GM18505 (cell line): ENCODE measurements around the gene TENM3.
"Not testable (repeated sequence)": the region's sequence is repeated elsewhere in the genome, so short reads cannot be mapped to it uniquely, and the experiment has no call there.

Source experiments
- ATAC-seq: cut with Tn5 transposase; IDR thresholded peaks from one replicate; pipeline ENCODE4 v1.9.1; 2021; ENCODE audit not compliant: unreplicated experiment
- POLR2A ChIP-seq: IDR thresholded peaks from 4 replicates; pipeline ENCODE4 v1.6.1; 2011; ENCODE audit warnings: borderline replicate concordance; ENCODE audit not compliant: insufficient read depth, insufficient read length; ENCODE audit errors: extremely low read depth

The TENM3 gene

DNA sequence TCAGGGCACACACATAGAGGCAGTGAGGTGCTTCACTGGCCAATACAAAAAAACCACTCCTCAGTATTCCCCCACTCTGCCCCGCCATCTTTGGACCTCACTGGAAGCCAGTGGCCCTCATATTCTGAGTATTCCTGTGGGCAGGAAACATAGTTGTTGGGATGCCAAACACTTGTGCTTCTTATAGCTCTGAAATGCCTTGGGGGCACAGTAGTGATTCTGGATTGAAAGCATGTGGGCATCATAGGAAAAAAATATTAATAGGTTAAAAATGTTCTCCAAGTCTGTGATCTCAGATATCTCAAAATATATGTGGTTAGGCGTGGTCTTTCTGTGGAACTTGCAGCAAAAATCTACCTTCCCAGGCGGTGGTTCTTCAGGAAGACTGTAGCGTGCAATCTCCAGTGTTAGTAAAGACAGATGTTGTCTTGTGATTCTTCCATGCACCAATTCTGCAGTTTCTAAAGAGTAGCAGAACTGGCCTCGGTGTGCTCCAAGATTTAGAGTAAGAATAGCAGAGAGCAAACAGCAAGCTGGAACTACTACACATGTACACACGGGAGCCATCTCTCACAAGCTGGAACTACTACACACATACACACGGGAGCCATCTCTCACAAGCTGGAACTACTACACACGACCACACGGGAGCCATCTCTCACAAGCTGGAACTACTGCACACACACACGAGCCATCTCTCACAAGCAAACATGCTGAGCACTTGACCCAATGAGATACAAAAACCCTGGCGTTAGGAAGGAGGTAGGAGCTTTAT, 8.0 kb upstream of the TENM3 start:
- no peak for TF ChIP-seq POLR2A
- no peak for ATAC-seq

DNA sequence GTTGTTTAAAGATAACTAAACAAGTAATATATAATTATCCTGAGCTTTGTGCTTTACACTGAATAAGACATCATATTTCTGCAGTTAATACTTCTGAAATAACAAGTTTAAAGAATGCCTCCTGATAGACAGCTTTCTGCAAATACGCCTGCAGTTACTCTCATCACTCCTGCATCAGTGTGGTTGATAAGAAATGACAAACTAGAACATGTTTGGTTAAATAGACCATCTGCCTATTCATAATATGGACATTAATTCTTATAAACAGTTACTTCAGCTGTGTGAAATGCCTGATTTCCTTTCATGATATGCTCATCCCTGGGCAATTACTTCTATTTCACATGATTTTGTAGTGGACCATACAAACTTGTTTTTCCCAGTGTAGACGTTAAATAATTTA, 7.0 kb upstream of the TENM3 start:
- no peak for ATAC-seq
- TF ChIP-seq POLR2A = no peak

DNA sequence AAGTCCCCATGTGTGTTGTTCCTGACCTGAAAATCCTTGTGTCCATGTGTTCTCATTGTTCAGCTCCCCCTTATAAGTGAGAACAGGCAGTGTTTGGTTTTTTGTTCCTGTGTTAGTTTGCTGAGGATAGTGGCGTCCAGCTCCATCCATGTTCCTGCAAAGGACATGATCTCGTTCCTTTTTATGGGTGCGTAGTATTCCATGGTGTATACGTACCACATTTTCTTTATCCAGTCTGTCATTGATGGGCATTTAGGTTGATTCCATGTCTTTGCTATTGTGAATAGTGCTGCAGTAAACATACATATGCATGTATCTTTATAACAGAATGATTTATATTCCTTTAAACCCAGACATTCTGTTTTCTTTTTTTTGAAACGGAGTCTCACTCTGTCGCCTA, 6.2 kb upstream of the TENM3 start:
- not testable (repeated sequence) for ATAC-seq

DNA sequence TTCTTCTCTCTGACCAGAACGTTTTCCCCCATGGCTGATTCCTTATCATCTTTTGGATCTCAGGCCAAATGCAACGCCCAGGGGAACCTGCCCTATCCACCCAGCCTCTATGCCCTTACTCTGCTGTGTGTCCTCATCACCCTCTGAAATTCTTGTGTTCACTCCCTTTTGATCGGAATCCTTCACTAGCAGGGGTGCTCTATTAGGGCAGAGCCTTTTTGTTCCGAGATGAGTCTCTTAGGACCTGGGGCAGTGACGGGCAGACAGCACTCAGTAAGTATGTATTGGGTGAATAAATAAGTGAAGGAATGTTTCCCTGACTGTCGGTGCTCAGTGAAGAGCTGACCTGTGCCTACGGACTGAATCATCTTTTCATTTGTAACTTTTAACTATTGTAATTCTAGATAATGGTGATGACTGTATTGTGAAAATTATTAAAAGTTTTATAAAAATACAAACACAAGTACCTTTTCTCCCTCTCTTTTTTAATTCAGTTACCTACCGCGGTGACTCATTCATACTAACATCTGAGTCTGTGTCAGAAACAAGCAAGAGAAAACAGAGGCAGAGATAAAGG, 4.8 kb upstream of the TENM3 start:
- no peak for ATAC-seq
- no peak for TF ChIP-seq POLR2A

DNA sequence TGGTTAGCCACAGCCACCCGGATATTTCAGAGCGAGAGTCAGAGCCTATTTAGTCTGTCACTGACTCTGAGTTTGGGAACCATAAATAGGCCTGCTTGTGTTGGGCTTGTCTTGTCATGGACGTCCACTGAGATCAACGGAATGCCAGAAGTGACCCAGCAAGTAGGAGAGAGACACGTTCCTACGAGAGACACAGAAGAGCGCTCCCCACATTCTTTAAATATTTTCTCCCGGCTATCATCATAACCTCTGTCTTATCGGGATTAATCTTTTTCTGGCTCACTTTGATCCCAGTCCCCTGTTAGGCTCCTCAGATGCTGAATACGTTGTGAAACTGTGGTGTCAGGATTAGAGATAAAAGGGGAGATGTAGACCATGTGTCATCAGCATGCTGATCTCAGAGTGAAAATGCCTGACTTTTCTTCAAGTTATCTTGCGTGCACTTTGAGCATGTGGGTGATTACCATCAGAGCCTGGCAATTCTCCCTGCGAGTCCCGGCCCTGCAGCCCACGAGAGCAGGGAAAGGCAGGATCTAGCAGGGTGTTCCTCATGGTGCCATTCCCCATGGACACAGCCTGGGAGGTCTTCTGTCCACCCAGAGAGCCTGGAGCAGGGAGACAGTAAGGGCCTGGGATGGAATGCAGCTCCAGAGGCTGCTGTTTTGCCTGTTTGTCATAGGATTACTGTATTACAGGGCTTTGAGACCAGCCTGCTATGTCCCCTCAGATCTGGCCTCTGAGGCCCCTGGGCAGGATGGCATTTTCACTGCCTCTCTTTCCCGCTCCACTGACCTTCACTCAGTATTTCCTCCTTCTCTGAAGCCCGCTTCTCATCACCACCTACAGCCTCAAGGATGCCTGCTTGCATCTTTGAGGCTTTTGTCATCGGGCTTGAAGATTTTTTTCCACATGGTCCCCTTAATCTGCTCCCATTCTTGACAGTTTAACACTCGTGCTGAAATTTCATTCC, 2.8 kb upstream of the TENM3 start:
- TF ChIP-seq POLR2A = no peak
- ATAC-seq = no peak

DNA sequence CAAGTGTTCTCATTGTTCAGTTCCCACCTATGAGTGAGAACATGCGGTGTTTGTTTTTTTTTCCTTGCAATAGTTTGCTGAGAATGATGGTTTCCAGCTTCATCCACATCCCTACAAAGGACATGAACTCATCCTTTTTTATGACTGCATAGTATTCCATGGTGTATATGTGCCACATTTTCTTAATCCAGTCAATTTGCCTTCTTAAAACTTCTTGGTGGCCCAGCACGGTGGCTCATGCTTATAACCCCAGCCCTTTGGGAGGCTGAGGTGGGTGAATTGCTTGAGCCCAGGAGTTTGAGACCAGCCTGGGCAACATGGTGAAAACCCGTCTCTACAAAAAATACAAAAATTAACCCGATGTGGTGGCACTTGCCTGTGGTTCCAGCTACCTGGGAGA, 942 bp upstream of the TENM3 start:
- not testable (repeated sequence) for ATAC-seq

DNA sequence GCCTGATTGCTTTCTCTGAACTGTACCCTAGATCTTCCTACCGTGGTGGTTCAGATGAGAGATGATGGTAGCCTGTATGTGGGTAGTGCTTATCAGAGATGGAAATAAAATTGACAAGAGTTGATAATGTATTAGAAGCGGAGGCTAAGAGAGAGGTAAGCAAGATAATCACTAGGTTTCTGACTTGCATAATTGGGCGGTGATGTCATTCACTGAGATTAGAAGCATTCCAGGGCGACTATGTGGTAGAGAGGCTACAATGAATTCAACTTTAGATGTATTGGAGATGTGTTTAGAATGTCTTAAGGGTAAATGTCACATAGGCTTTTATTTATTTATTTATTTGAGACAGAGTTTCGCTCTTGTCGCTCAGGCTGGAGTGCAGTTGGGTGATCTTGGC, 415 bp upstream of the TENM3 start:
- ATAC-seq = no peak
- no peak for TF ChIP-seq POLR2A

DNA sequence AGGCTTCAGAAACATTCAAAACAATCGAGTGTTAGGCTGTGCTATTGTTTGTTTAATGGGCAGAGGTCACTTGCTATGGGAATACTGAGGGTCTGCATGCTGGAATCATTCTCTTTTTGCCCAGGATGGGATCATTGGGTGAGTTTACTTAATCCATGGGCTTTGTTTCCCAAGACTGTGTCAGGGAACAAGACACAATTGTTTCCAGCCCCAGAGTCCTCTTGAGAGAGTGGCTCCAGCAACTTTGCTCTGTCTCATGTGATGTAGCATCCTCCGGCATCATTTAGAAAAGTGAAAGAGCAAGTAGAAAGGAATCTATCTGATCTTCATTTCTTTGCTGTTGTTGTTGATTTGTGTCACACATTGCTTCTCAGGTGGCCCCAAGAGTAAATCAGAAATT, 1.8 kb downstream of the TENM3 start:
- TF ChIP-seq POLR2A = no peak

DNA sequence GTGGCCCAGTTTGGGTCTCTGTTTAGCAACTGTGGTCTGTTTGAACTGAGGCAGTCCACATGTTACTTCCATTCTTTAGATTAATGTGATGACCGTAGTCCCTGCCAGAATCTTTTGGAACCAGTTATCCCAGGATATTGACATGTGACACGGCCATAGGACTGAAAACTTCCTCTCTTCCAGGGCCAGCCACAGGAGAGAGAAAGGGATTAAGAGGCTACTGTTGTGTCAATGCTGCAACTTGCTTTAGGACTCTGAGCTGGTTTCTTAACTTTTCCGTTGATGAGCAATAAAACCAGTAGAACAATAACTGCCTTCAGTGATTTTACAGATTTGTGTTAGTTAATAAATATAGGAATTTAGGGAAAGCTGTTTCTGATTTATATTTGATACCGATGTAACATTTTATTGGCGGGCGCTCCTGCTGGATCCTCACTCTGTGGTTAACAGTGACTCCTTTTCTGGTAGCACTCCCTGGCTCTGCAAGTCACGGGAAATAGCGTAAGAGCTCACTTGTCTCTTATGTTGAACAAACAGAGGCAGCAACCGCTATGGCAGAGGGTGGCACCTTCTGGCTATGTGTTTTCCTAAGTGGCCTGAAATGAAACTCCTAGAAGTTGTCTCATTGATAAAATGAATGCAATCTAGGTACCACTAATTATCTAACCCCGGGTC, 2.5 kb downstream of the TENM3 start:
- no peak for TF ChIP-seq POLR2A
- ATAC-seq = no peak

More for the DNA sequence above, 1.8 kb downstream of the TENM3 start:
- ATAC-seq = no peak

DNA sequence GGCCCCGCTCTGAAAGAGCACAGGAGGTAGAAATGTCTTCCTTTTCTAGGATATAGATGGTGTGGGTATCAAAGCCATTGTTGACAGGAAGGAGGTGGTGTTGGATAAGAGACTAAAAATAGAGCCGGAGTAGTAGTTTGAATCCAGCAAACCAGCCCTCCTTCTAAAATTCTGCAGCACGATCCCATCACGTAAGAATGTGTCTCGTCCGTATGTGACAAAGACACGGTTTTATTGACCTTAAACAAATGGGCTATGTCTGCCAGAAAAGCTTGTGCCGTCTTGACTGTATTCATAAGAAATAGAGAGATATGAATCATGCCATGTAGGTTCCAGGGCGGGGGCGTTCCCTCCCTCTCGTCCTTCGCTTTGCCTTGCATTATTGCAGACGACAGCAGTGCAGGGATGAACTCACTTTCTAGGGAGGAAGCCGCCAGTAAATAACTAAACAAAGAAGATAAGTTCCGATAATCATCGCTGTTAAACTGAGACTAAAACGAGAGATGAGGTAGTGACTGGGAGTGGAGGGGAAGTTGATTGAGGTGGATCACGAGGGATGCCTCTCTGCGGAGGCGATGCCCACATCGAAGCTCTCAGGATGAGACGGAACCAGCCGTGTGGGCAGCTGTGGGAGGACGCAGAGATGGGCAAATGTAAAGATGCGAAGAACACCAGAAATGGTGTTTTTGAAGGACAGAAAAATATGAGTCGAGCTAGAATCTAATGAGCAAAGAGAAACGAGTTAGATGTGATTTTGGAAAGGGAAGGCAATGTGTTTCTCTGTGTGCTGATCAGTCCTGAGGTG, 3.4 kb downstream of the TENM3 start:
- ATAC-seq = no peak
- TF ChIP-seq POLR2A = no peak

DNA sequence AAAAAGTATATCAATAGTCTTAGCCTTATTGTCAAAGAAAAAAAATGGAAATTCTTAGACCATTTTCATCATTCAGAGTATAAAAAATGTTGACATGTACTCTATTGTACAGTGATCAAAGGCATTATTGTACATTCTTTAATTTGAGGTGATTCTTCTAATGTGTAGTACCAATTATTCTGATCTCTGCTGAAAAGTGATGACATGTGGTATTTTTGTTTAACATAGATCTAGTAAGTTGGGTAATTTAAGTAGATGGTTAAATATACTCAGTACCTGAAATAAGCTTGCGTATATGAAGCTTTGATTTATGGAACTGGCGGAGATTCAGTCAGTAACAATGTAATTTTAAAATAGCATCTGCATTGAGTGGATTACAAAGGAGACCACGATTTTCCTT, 5.1 kb downstream of the TENM3 start:
- no peak for ATAC-seq
- no peak for TF ChIP-seq POLR2A

DNA sequence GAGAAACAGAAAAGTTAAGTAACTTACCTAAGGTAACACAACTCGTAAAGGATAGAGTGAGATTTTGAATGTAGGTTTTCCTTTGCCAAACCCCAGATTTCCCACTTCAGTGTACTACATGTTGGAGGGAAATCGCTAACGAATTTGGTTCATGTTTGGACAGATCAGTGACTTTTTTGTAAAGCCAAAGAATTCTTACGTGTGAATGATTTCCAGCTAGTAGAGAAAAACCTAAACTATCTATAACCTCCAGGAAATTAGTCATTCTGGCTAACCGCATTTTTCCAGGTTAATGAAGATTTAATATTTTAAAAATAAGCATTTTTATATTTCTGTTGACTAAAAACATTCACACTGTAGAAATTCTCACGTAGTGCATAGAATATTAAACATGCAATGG, 7.2 kb downstream of the TENM3 start:
- ATAC-seq = no peak
- TF ChIP-seq POLR2A = no peak

DNA sequence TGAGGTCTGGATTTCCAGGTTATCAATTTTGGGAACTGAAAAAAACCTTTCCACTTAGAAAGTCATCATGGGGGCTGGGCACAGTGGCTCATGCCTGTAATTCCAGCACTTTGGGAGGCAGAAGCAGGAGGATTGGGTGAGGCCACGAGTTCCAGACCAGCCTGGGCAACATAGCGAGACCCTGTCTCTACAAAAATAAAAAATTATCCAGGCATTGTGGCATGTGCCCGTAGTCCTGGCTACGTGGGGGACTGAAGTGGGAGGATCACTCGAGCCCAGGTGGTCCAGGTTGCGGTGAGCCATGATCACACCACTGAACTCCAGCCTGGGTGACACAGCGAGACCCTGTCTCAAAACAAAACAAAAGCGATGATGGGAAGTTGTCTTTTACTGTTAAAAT, 7.9 kb downstream of the TENM3 start:
- ATAC-seq = no peak
- no peak for TF ChIP-seq POLR2A
